Fibroblast of skin of scalp (primary cell): Measurements from ENCODE around the gene SMIM7.
"Not testable (repeated sequence)": the region's sequence is repeated elsewhere in the genome, so short reads cannot be mapped to it uniquely, and the experiment has no call there.

ENCODE experiments used
- DNase-seq: peaks from one replicate; pipeline ENCODE4 v3.0.0-alpha.2; 2013

Gene SMIM7

GRCh38 chr19:16654627-16655026 lies 5.3 kb downstream of the SMIM7 start:
- no peak for DNase-seq

DNA sequence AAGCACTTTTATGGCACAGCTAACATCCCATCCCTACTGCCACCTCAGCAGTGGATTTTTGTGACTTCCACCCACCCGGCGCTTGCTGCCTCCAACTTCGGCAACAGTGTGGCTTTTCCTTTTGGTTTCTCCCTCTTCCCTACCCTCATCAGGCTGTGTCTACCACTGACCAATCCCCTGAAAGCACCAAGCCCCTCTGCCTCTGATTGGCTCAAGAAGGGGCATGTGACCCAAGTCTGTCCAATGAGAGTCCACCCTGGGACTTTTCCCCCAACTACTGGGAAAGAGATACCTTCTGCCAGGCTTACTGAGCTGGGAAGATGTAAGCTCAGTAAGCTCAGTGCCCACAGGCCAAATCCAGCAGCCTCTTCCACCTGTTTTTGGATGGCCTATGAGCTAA lies 5.8 kb downstream of the SMIM7 start:
- DNase-seq = no peak

- DNase-seq = no peak
Observed at GRCh38 chr19:16652854-16653253, 7.1 kb downstream of the SMIM7 start.

DNA sequence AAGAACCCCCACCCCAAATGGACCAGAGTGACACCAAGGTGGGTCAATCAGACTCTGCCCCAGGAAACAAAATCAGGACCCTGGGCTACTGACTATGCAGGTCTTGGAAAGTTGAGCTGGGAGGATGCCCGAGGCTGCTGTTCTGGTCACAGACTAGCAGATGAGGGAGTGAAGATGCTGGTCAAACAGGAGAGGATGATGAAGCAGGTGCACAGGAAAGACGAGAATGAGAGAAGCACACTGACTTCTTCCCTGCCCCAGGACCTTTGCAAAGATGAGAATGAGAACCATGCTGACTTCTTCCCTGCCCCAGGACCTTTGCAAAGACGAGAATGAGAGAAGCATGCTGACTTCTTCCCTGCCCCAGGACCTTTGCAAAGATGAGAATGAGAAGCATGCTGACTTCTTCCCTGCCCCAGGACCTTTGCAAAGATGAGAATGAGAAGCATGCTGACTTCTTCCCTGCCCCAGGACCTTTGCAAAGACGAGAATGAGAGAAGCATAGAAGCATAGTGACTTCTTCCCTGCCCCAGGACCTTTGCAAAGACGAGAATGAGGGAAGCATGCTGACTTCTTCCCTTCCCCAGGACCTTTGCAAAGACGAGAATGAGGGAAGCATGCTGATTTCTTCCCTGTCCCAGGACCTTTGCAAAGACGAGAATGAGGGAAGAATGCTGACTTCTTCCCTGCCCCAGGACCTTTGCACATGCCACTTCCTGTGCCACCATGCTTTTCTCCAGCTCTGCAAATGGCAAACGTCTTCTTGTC lies 8.3 kb downstream of the SMIM7 start:
- not testable (repeated sequence) for DNase-seq

GRCh38 chr19:16650821-16651220 lies 9.1 kb downstream of the SMIM7 start:
- no peak for DNase-seq

DNA sequence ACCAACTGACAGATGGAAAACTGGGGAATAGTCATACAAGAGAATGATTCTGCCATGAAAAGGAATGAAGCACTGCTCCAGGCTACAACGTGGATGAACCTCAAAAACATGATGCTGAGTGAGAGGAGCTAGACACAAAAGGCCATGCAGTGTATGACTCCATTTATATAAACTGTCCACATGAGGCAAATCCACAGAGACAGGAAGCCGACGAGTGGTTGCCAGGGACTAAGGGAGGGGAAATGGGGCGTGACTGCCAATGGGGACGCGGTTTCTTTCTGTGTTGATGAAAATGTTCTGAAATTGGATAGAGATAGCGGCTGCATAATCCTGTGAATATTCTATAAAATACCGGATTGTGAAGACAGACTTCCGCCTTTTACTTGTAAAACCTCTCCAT lies 10.2 kb downstream of the SMIM7 start:
- no peak for DNase-seq

DNA sequence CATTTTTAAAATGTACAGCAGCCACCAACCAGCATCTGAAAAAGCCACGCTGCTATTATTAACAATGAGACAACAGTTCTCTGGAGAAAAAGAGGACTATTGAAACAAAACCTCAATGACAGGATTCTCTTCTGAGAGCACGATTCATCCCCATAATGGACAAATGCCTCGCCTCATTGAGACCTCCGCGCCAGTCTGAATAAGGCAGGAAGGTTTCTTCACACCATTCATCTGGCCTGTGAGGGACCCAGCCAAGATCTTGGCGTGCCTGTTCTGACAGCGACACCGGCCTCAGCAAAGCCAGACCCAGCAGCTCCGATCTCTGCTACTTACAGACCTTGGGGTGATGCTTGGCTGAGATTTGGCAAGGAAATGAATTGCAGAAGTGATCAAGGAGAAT lies 14.8 kb downstream of the SMIM7 start:
- no peak for DNase-seq

DNA sequence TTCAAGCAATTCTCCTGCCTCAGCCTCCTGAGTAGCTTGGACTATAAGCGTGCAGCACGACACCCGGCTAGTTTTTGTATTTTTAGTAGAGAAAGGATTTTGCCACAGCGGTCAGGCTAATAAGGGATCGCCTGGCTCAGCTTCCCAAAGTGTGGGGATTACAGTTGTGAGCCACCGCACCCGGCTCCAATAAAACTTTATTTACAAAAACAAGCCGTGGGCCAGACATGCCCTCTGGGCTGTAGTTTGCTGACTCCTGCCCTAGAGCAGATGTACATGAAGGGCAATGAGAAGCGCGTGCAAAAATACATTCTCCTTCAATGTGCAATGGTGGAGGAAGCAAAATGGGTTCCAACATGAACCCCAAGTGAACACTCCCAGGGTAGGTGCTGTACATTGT lies 18.2 kb downstream of the SMIM7 start:
- no peak for DNase-seq

DNA sequence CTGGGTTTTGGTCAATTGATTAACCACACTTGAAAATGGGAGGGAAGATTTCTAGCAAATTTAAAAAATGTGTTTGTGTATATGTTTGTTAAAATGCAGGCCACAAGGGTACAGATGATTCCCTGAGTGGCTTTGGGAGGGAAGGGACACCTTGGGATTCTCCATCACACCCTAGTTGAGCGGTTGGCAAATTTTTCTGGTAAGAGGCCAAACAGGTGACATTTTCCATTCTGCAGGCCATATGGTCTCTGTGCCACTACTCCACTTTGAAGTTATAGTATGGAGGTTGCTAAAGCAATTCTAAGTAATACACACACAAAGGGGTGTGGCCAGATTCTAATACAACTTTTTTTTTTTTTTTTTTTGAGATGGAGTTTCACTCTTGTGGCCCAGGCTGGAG lies 19.0 kb downstream of the SMIM7 start:
- DNase-seq = no peak

DNA sequence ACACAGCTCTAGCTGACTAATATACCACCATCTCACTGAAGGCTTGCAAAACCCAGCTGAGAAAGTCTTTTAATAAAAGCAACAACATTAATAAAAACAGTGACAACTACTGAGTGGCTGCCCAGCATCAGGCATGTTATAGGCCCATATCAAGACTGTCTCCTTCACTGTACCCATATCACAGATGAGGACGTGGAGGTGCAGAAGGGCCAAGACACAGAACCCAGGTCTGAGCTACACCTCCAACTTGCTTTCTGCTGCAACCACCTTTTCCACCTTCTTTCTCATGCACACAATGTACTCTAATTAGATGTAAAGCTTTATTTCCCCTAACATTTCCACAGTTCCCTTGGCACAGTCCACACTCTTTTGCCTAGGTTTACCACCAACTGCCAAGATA lies 21.3 kb downstream of the SMIM7 start:
- no peak for DNase-seq

DNA sequence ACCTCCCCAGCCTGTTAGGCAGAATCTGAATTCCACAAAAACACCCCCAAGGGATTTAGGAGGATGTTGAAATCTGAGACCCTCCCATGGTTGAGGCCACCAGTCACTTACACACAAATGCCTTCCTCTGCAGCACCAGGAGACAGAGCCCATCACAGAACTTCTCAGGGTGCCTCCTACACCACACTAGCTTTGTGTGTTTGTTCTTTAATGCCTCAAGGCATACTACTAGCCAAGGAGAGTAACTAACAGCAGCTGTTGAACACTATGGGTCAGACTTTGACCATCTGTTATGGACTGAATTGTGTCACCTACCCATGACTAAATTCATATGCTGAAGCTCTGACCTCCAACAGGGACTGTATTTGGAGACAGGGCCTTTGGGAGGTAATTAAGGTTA lies 22.4 kb downstream of the SMIM7 start:
- DNase-seq = peak; percentile 22

DNA sequence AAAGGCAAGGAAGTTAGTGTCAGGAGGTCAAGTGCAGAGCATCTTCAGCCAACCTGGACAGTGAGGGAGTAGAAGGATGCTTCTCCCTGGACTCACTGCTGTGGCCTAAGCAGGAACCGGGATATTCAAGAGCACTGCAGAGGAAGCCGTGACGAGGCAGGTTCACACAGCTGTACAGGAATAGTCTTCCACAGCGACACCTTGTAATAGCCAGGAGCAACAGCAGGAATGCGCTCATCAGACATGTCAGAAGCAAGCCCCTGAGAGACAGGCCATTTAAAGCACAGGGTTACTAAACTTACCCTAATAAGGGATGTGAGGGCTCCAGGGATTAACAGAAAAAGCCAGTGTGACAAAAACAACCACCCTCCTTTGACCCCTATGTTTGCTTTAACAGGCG lies 28.5 kb downstream of the SMIM7 start:
- no peak for DNase-seq

DNA sequence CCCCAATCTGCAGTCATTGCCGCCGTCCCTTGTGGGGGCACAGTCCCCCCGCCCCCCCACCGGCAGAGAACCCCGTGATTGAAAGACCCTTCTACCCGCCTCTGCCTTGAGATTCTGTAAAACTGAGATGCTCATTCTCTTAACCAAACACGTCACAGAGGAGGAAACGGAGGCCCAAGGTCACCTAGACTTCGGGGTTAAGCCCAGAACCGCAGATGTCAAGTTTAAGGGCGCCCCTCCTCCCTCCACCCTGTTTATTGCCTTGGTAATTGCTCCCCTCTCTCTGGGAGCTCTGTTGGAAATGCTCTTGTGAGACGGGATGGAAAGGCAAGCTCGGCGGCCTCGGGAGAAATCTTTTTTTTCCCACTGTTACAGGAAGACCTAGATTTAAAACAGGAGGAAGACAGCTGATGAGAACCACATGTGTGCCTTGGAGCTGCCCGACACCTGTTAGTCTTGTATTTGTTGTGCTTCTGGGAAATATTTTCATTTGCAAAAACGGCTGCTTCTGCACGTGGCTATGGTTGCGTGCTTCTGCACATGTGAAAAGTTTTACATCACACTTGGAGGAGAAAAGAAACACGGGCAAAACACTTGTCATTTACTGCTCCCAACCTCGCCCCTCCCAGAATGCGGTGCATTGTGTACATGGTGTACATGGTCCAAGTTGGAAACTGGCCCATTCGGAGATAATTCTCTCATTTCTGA lies 30.8 kb downstream of the SMIM7 start:
- DNase-seq = peak; percentile 22

DNA sequence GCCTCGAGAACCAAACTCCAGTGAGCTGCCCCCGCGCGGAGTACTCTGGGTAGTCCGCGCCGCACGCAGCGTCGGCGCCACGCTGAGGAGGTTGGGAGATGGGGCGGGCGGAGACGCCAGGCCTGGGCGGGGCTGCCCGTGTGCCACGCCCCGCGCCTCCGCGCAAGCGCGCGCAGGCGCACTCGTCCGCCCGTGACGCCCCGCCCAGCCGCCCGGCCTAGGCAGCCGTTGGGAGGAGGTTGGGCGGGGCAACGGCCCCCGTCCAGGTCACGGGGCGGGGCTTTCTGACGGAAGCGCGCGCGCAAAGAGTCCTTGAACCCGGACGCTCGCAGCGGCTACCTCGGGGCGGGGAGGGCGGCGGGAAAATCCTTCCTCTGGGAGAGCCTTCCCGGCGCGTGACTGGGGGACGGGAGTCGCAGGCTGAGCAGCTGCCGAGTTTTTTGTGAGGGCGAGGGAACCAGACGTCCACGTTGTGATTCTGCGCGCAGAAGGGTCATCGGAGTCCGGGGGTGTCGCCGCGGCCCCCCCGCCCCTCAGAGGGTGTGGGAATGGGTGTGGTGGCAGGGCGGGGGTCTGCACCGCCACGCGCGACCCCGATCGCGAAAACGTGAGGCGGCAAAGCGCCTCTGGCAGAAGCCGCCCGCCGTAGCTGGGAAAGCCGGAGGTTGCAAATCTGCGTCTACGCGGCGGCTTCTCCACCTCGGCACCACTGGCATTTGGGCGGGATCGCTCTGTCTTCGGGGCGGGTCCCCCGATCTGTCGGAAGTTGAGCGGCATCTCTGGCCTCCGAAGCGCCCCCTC lies 31.6 kb downstream of the SMIM7 start, which contains the start of gene MED26:
TSS of gene MED26 (minus strand) at position 22 of the 801 bp plus-strand sequence. CDS start 261 bp downstream, outside the sequence.
- DNase-seq = peak; percentile 95

- no peak for DNase-seq
Observed at GRCh38 chr19:16627928-16628182, 32.1 kb downstream of the SMIM7 start.

- DNase-seq = no peak
Observed at GRCh38 chr19:16627193-16627927, 32.6 kb downstream of the SMIM7 start.

- DNase-seq = no peak
Observed at GRCh38 chr19:16626796-16627192, 33.1 kb downstream of the SMIM7 start.

DNA sequence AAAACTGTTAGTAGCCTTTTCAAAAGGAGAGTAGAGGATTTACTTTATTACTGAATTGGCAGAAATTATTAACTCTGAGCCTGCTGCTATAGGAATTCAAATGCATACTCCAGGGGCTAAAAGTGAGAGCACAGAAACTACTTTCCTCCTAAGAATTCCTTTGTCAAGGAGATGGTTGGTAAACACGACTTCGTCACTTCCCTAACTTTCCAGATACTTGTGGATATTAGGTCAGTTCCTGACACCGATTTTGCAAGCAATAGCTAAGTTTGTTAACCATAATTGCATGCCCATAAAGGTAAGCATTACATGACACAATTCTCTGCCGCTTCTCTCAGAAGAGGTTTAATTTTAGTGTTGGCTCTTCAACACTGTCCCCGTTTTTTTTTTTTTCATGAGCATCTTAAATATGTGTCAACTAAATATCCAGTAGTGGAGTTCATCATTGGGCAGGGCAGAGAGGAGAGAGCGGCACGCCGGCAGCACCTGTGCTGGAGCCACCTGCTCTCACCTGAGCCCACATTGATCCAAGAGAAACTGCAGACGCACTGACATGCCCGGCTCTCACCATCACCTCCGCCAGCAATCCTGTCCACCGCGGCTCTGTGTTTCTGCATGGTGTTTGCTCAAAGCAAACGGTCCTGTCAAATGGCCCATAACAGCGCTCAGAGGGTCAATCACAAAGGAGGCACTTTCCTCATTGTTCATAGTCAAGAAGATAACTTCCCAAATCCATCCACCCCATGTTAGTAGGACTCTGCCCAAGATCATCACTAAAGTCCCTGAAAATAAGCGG lies 34.6 kb downstream of the SMIM7 start:
- DNase-seq = no peak

DNA sequence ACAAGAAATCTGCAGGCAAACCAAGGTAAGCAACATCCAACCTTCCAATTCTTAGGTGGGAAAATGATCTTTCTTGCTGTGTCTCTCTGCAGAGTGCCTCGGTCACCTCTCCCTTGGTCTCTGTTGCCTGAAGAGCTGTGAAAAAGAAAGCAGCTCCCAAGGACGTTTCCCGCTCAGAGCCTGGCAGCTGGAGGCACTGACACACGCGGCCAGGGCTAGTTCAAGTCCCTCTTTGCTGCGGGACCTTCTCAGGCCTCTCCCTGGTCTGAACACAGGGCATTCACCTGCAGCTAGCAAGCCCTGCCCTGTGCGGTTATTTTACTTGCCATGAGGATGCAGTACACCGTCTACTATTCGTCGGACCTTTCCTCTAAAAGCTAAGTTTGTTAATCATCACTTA lies 35.7 kb downstream of the SMIM7 start:
- DNase-seq = no peak

- DNase-seq = no peak
Observed at GRCh38 chr19:16623576-16623975, 36.4 kb downstream of the SMIM7 start.

DNA sequence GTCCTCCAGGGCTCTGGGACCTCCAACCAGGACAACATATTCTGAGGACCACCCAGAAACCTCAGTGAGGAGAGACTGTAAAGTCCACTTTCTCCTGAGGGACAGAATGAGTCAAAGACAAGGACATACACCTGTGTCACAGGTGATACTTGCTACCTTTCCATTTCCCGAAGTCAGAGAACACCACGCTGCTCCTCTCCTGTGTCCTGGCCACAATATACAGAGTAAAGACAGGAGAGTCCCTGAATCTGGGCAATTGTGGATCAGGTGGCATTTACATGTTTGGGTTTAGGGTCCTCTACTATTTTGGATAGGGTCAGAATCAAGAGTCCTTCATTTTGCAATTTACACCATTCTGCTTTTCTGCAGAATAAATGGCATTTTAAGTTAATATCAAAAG lies 36.9 kb downstream of the SMIM7 start:
- no peak for DNase-seq

- DNase-seq = no peak
Observed at GRCh38 chr19:16621165-16621800, 38.7 kb downstream of the SMIM7 start.
